HepG2 (cell line): ENCODE data around the gene CXCL8.

Experiments used
- JUND ChIP-seq: sonication (generic); formaldehyde crosslinking; IDR thresholded peaks from 2 replicates; pipeline ENCODE4 v1.8.0; 2022; ENCODE audit warnings: mild to moderate bottlenecking, missing genetic modification reagents
- TARDBP ChIP-seq: sonication (generic); formaldehyde crosslinking; IDR thresholded peaks from 2 replicates; pipeline ENCODE4 v1.8.0; 2022; ENCODE audit warnings: mild to moderate bottlenecking, missing genetic modification reagents
- ZBTB4 ChIP-seq: sonication (generic); formaldehyde crosslinking; IDR thresholded peaks from 2 replicates; pipeline ENCODE4 v1.4.0; 2020; ENCODE audit warnings: missing genetic modification reagents, mild to moderate bottlenecking, borderline replicate concordance
- TF ChIP-seq, protein P1 (sequence below): sonication (generic); formaldehyde crosslinking; IDR thresholded peaks from 2 replicates; pipeline ENCODE4 v1.4.0; 2020; ENCODE audit warnings: missing genetic modification reagents, borderline replicate concordance

DNA sequence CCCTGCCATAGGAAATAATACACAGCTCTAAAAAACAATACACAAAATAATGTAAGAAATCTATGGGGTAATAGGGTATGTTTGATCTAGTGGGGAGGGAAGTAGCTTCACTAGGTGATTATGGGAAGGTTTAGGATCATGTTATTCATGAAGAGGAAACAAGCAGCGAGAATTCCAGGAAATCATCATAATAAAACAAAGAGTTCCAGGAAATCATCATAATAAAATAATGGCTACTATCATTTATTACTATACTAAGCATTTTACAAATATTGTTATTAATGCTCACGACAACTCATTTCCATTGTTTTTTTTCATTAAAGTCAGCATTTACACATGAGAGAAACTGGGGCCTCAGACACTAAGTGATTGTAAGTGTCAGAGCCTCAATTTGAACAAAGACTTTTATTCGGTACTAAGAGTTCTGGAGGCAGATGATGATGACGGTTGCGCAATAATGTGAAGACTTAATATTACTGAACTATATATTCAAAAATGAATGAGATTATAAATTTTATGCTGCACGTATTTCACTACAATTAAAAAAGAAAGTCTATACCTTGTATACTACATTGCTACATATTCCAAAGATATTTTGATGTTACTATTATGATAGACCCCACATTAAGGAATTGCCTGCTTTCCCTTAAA, 12.2 kb upstream of the CXCL8 start:
- TF ChIP-seq, protein P1, sequence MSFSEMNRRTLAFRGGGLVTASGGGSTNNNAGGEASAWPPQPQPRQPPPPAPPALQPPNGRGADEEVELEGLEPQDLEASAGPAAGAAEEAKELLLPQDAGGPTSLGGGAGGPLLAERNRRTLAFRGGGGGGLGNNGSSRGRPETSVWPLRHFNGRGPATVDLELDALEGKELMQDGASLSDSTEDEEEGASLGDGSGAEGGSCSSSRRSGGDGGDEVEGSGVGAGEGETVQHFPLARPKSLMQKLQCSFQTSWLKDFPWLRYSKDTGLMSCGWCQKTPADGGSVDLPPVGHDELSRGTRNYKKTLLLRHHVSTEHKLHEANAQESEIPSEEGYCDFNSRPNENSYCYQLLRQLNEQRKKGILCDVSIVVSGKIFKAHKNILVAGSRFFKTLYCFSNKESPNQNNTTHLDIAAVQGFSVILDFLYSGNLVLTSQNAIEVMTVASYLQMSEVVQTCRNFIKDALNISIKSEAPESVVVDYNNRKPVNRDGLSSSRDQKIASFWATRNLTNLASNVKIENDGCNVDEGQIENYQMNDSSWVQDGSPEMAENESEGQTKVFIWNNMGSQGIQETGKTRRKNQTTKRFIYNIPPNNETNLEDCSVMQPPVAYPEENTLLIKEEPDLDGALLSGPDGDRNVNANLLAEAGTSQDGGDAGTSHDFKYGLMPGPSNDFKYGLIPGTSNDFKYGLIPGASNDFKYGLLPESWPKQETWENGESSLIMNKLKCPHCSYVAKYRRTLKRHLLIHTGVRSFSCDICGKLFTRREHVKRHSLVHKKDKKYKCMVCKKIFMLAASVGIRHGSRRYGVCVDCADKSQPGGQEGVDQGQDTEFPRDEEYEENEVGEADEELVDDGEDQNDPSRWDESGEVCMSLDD (CRISPR knock-in tag): no peak
- TF ChIP-seq ZBTB4 (CRISPR knock-in tag): no peak
- TF ChIP-seq JUND: no peak
- no peak for TF ChIP-seq TARDBP
